Neural progenitor cell (in vitro differentiated cells): ENCODE measurements around the gene CRACDL. TPM values are rescaled to one million over a fixed set of nuclear protein-coding genes. Genes with fewer than 3 reads are reported as not detected.

Experiments used
- DNase-seq: peaks from one replicate; pipeline ENCODE4 v3.0.0-alpha.2; 2016; ENCODE audit warnings: low spot score
- H2AFZ ChIP-seq: fragments of 200-600 bp; sonication (generic); replicated peaks from 2 replicates; pipeline ENCODE4 v1.6.1; 2016; ENCODE audit warnings: antibody characterized with exemption
- H3F3A ChIP-seq: fragments of 200-600 bp; sonication (generic); 2 replicates; pipeline ENCODE4 v1.6.1; 2016; ENCODE audit warnings: antibody characterized with exemption, low read depth
- H3K27ac ChIP-seq: fragments of 200-600 bp; sonication (generic); 2 replicates; pipeline ENCODE4 v1.5.1; 2016; ENCODE audit warnings: mild to moderate bottlenecking
- H3K27me3 ChIP-seq: fragments of 200-600 bp; sonication (generic); 2 replicates; pipeline ENCODE4 v1.6.1; 2016; ENCODE audit warnings: mild to moderate bottlenecking, moderate library complexity
- H3K36me3 ChIP-seq: fragments of 200-600 bp; sonication (generic); 2 replicates; pipeline ENCODE4 v1.5.1; 2016
- H3K4me1 ChIP-seq: fragments of 200-600 bp; sonication (generic); 2 replicates; pipeline ENCODE4 v1.6.1; 2016; ENCODE audit warnings: mixed run types
- H3K4me2 ChIP-seq: fragments of 200-600 bp; sonication (generic); 2 replicates; pipeline ENCODE4 v1.6.1; 2016
- H3K4me3 ChIP-seq: fragments of 200-600 bp; sonication (generic); 2 replicates; pipeline ENCODE4 v1.5.1; 2016
- H3K79me2 ChIP-seq: fragments of 200-600 bp; sonication (generic); 2 replicates; pipeline ENCODE4 v1.6.1; 2016; ENCODE audit warnings: low read depth
- H3K9ac ChIP-seq: fragments of 200-600 bp; sonication (generic); 2 replicates; pipeline ENCODE4 v1.6.1; 2016
- H3K9me3 ChIP-seq: fragments of 200-600 bp; sonication (generic); 2 replicates; pipeline ENCODE4 v1.5.1; 2016; ENCODE audit warnings: low read depth
- H4K20me1 ChIP-seq: fragments of 200-600 bp; sonication (generic); 2 replicates; pipeline ENCODE4 v1.6.1; 2016; ENCODE audit warnings: low read depth
- H3K27ac Mint-ChIP-seq: 3 replicates; pipeline ENCODE4 v1.8.0; 2021; ENCODE audit warnings: mixed read lengths
- H3K27me3 Mint-ChIP-seq: 2 replicates; pipeline ENCODE4 v1.8.0; 2022; ENCODE audit warnings: low read depth, mild to moderate bottlenecking, inconsistent platforms, moderate library complexity, mixed read lengths; ENCODE audit not compliant: insufficient read depth
- H3K36me3 Mint-ChIP-seq: 3 replicates; pipeline ENCODE4 v1.8.0; 2021; ENCODE audit warnings: mixed read lengths
- H3K4me1 Mint-ChIP-seq: 3 replicates; pipeline ENCODE4 v1.8.0; 2021; ENCODE audit warnings: mixed read lengths
- H3K4me3 Mint-ChIP-seq: 3 replicates; pipeline ENCODE4 v1.8.0; 2021; ENCODE audit warnings: mild to moderate bottlenecking, moderate library complexity, mixed read lengths
- H3K9me3 Mint-ChIP-seq: 3 replicates; pipeline ENCODE4 v1.8.0; 2020; ENCODE audit warnings: mixed read lengths
- CTCF ChIP-seq: fragments of 200-600 bp; sonication (generic); IDR thresholded peaks from 2 replicates; pipeline ENCODE4 v1.5.1; 2017; ENCODE audit warnings: antibody characterized with exemption, mild to moderate bottlenecking
- EZH2 ChIP-seq: fragments of 200-600 bp; sonication (generic); IDR thresholded peaks from 2 replicates; pipeline ENCODE4 v1.6.1; 2017; ENCODE audit warnings: antibody characterized with exemption, mild to moderate bottlenecking, moderate library complexity
- EZH2phosphoT487 ChIP-seq: fragments of 200-600 bp; sonication (generic); IDR thresholded peaks from 2 replicates; pipeline ENCODE4 v1.6.1; 2017; ENCODE audit warnings: antibody characterized with exemption
- total RNA-seq: library from RNA; depleted of rRNA; stranded (reverse); fragments of >200 nt; gene quantifications from 2 replicates; pipeline ENCODE4 v1.2.3, GENCODE V29; 2015; ENCODE audit warnings: low replicate concordance

The CRACDL gene
- total RNA-seq, 1 donor from 2014 or later = 0.07 TPM

- no peak overlapping the region for H3K4me3 ChIP-seq
- H3K9me3 Mint-ChIP-seq = no peaks in the 10 kb centered on the region
- H3K36me3 Mint-ChIP-seq = no peaks in the 10 kb centered on the region
- no peak overlapping the region for H3K27ac Mint-ChIP-seq
- H3K9ac ChIP-seq = no peak overlapping the region
- no peaks in the 10 kb centered on the region for H3F3A ChIP-seq
- TF ChIP-seq EZH2 = no peak
- TF ChIP-seq EZH2phosphoT487 = no peak
- TF ChIP-seq CTCF = no peak
- H3K27ac ChIP-seq = no peak overlapping the region
- no peaks in the 10 kb centered on the region for H3K36me3 ChIP-seq
- H3K9me3 ChIP-seq = no peaks in the 10 kb centered on the region
- no peaks in the 10 kb centered on the region for H3K4me1 Mint-ChIP-seq
- no peaks in the 10 kb centered on the region for H3K27me3 Mint-ChIP-seq
- H4K20me1 ChIP-seq = no peaks in the 10 kb centered on the region
- no peak for DNase-seq
- H3K79me2 ChIP-seq = no peaks in the 10 kb centered on the region
- no peaks in the 10 kb centered on the region for H3K4me1 ChIP-seq
- no peaks in the 10 kb centered on the region for H3K27me3 ChIP-seq
- H2AFZ ChIP-seq = no peak overlapping the region
- no peak overlapping the region for H3K4me2 ChIP-seq
- no peak overlapping the region for H3K4me3 Mint-ChIP-seq
Measured at GRCh38 chr2:98849113-98849512, 86.9 kb downstream of the CRACDL start.

- H4K20me1 ChIP-seq = no peaks in the 10 kb centered on the region
- H3K4me2 ChIP-seq = no peak overlapping the region
- no peak overlapping the region for H3K9ac ChIP-seq
- Mint-ChIP-seq H3K36me3 (no peaks in the 10 kb centered on the region), H3K9me3 (no peaks in the 10 kb centered on the region), H3K4me3 (no peak overlapping the region), H3K27ac (no peak overlapping the region), H3K27me3 (no peaks in the 10 kb centered on the region), H3K4me1 (no peaks in the 10 kb centered on the region)
- no peak overlapping the region for H3K4me3 ChIP-seq
- no peaks in the 10 kb centered on the region for H3K9me3 ChIP-seq
- TF ChIP-seq CTCF (no peak), EZH2phosphoT487 (no peak), EZH2 (no peak)
- H3K4me1 ChIP-seq = no peaks in the 10 kb centered on the region
- no peaks in the 10 kb centered on the region for H3K79me2 ChIP-seq
- H3K27ac ChIP-seq = no peak overlapping the region
- no peak for DNase-seq
- no peaks in the 10 kb centered on the region for H3F3A ChIP-seq
- H3K27me3 ChIP-seq = no peaks in the 10 kb centered on the region
- no peak overlapping the region for H2AFZ ChIP-seq
- H3K36me3 ChIP-seq = no peaks in the 10 kb centered on the region
Measured at GRCh38 chr2:98847853-98848252, 88.2 kb downstream of the CRACDL start.

GRCh38 chr2:98846041-98846440 is 90.0 kb downstream of the CRACDL start:
- H3K4me3 Mint-ChIP-seq = no peak overlapping the region
- H3K4me1 Mint-ChIP-seq = no peaks in the 10 kb centered on the region

More at GRCh38 chr2:98846041-98846440, 90.0 kb downstream of the CRACDL start:
- no peaks in the 10 kb centered on the region for H3F3A ChIP-seq
- Mint-ChIP-seq H3K36me3 (no peaks in the 10 kb centered on the region), H3K27me3 (no peaks in the 10 kb centered on the region), H3K27ac (no peak overlapping the region), H3K9me3 (no peaks in the 10 kb centered on the region)
- H3K9ac ChIP-seq = no peak overlapping the region
- no peak overlapping the region for H3K4me2 ChIP-seq
- H3K9me3 ChIP-seq = no peaks in the 10 kb centered on the region
- H3K4me3 ChIP-seq = no peak overlapping the region
- no peaks in the 10 kb centered on the region for H3K27me3 ChIP-seq
- H2AFZ ChIP-seq = no peak overlapping the region
- no peaks in the 10 kb centered on the region for H4K20me1 ChIP-seq
- H3K27ac ChIP-seq = no peak overlapping the region
- no peaks in the 10 kb centered on the region for H3K79me2 ChIP-seq
- DNase-seq = no peak
- H3K4me1 ChIP-seq = no peaks in the 10 kb centered on the region
- no peaks in the 10 kb centered on the region for H3K36me3 ChIP-seq
- TF ChIP-seq EZH2phosphoT487 = no peak
- TF ChIP-seq EZH2 = no peak
- no peak for TF ChIP-seq CTCF
